Breast epithelium (tissue), 4 donors: ENCODE data around the gene MRAS. TPM values are rescaled to one million over a fixed set of nuclear protein-coding genes. Genes with fewer than 3 reads are reported as not detected.

Experiments used
- DNase-seq, 2 donors: peaks; one replicate each; pipeline ENCODE4 v3.0.0-alpha.2; 2019; ENCODE audit warnings: low spot score in 2 of 2
- H3K27ac ChIP-seq, 2 donors: fragments of 200-600 bp; sonication (generic) in 1 of 2; one replicate each; pipeline ENCODE4 v1.5.1; 2016 to 2019; ENCODE audit warnings: mild to moderate bottlenecking in 1 of 2
- H3K27me3 ChIP-seq, 2 donors: fragments of 200-600 bp; sonication (generic) in 1 of 2; one replicate each; pipeline versions ENCODE4 v1.5.1 to v1.6.0; 2017 to 2019; ENCODE audit warnings: control low read depth in 1 of 2, mild to moderate bottlenecking in 1 of 2
- H3K36me3 ChIP-seq: fragments of 200-600 bp; one replicate; pipeline ENCODE4 v1.5.1; 2019
- H3K4me1 ChIP-seq, 2 donors: fragments of 200-600 bp; sonication (generic); one replicate each; pipeline ENCODE4 v1.5.1; 2016 to 2019; ENCODE audit warnings: control low read depth in 1 of 2
- H3K4me3 ChIP-seq, 3 donors: fragments of 200-600 bp; sonication (generic); 1 replicate in 2 of 3; 2 replicates in 1 of 3; pipeline ENCODE4 v1.5.1; 2016 to 2019; ENCODE audit warnings: mild to moderate bottlenecking in 3 of 3, moderate library complexity in 2 of 3
- H3K9me3 ChIP-seq, 2 donors: fragments of 200-600 bp; sonication (generic) in 1 of 2; one replicate each; pipeline ENCODE4 v1.5.1; 2016 to 2019; ENCODE audit warnings: control low read depth in 1 of 2
- CTCF ChIP-seq, 3 donors: fragments of 450-650 bp; IDR thresholded peaks; one replicate each; pipeline ENCODE4 v1.5.1; 2016 to 2017; ENCODE audit warnings: antibody characterized with exemption in 3 of 3, mild to moderate bottlenecking in 3 of 3, moderate library complexity in 3 of 3
- POLR2A ChIP-seq: fragments of 450-650 bp; IDR thresholded peaks from one replicate; pipeline ENCODE4 v1.6.1; 2016; ENCODE audit warnings: antibody characterized with exemption, mild to moderate bottlenecking, moderate library complexity
- POLR2AphosphoS5 ChIP-seq, 3 donors: sonication (generic); formaldehyde crosslinking; IDR thresholded peaks; one replicate each; pipeline ENCODE4 v1.6.1; 2017; ENCODE audit warnings: antibody characterized with exemption in 3 of 3
- intact Hi-C: fragments of 100-400 bp; cut with DNase I; formaldehyde crosslinking; loops from one replicate; pipeline ENCODE4 v1.15.1; 2023; ENCODE audit warnings: low total_unique reads
- total RNA-seq, 3 donors: library from RNA; depleted of rRNA; stranded (reverse); fragments of >200 nt; gene quantifications; one replicate each; pipeline ENCODE4 v1.1.0, GENCODE V29; 2016

The MRAS gene
- total RNA-seq, 3 donors from 2014 or later: 39.0 to 157 (median 74.8) TPM

GRCh38 chr3:138389841-138390581 lies 41.6 kb downstream of the MRAS start:
- DNase-seq: peak in 1 of 2 donors; percentile 78
- Histone ChIP-seq H3K27me3 (no peaks in the 10 kb centered on the region), H3K9me3 (no peaks in the 10 kb centered on the region), H3K4me3 (peak overlapping the region in 2 of 3 donors; percentile 18 to 36), H3K36me3 (no peaks in the 10 kb centered on the region), H3K27ac (peak overlapping the region; percentile 85), H3K4me1 (peaks cover 0 to 3% of the 10 kb centered on the region in 2 donors)
- TF ChIP-seq CTCF (IDR thresholded peaks at IDR 0.05) (no peak), POLR2AphosphoS5 (IDR thresholded peaks at IDR 0.05) (peak; percentile 35 to 63 (median 47)), POLR2A (no peak)
- intact Hi-C loops: no loop called here

GRCh38 chr3:138390582-138390932 lies 42.2 kb downstream of the MRAS start:
- no peak for TF ChIP-seq CTCF (IDR thresholded peaks at IDR 0.05)
- no peak for TF ChIP-seq POLR2AphosphoS5 (IDR thresholded peaks at IDR 0.05)
- no peak for TF ChIP-seq POLR2A
- peak overlapping the region; percentile 85 for H3K27ac ChIP-seq
- intact Hi-C loops: no loop called here
- H3K4me3 ChIP-seq: no peak overlapping the region
- no peak for DNase-seq
- no peaks in the 10 kb centered on the region for H3K36me3 ChIP-seq
- peaks cover 0 to 3% of the 10 kb centered on the region in 2 donors for H3K4me1 ChIP-seq
- H3K9me3 ChIP-seq: no peaks in the 10 kb centered on the region
- no peaks in the 10 kb centered on the region for H3K27me3 ChIP-seq

GRCh38 chr3:138394156-138394555 lies 45.8 kb downstream of the MRAS start:
- H3K4me3 ChIP-seq: no peak overlapping the region
- no peaks in the 10 kb centered on the region for H3K27me3 ChIP-seq
- no peaks in the 10 kb centered on the region for H3K9me3 ChIP-seq
- H3K4me1 ChIP-seq: peaks cover 0 to 1% of the 10 kb centered on the region in 2 donors
- DNase-seq: no peak
- intact Hi-C loops: no loop called here
- H3K36me3 ChIP-seq: no peaks in the 10 kb centered on the region
- H3K27ac ChIP-seq: no peak overlapping the region
- no peak for TF ChIP-seq POLR2A
- TF ChIP-seq POLR2AphosphoS5 (IDR thresholded peaks at IDR 0.05): no peak
- no peak for TF ChIP-seq CTCF (IDR thresholded peaks at IDR 0.05)

- DNase-seq: no peak
- Histone ChIP-seq H3K27me3 (no peaks in the 10 kb centered on the region), H3K27ac (no peak overlapping the region), H3K9me3 (no peaks in the 10 kb centered on the region), H3K36me3 (no peaks in the 10 kb centered on the region), H3K4me3 (no peak overlapping the region), H3K4me1 (no peaks in the 10 kb centered on the region)
- intact Hi-C loops: no loop called here
- TF ChIP-seq POLR2A: no peak
- TF ChIP-seq CTCF (IDR thresholded peaks at IDR 0.05): no peak
- TF ChIP-seq POLR2AphosphoS5 (IDR thresholded peaks at IDR 0.05): no peak
Measured at GRCh38 chr3:138394686-138395085, 46.3 kb downstream of the MRAS start.

- H3K9me3 ChIP-seq: no peaks in the 10 kb centered on the region
- TF ChIP-seq CTCF (IDR thresholded peaks at IDR 0.05) (no peak), POLR2A (no peak), POLR2AphosphoS5 (IDR thresholded peaks at IDR 0.05) (no peak)
- H3K27ac ChIP-seq: no peak overlapping the region
- H3K4me1 ChIP-seq: no peaks in the 10 kb centered on the region
- no peaks in the 10 kb centered on the region for H3K36me3 ChIP-seq
- intact Hi-C loops: no loop called here
- no peaks in the 10 kb centered on the region for H3K27me3 ChIP-seq
- no peak overlapping the region for H3K4me3 ChIP-seq
- DNase-seq: no peak
Measured at GRCh38 chr3:138395865-138396751, 47.7 kb downstream of the MRAS start.
